ENCODE measurements around the gene TRIAP1.

TRIAP1 gene

DNA sequence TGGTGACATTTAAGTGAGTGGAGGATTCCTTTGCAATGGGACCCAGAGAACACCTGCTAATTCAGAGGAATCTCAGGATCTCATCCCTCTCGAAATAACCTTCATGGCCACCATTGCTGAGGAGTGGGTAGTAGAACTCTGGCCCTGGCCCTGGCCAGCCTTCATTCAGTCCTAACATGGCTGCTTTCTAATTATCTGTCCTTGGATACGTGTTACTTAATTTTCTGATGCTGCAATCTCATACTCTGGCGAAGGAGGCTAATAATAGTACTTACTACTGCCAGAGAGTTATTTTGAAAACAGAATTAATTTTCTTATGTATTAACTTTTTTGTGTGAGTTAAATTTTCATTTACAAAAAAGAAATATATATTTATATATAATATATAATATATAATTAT is 20.4 kb downstream of the TRIAP1 start:
- DNase-seq = no peak

DNA sequence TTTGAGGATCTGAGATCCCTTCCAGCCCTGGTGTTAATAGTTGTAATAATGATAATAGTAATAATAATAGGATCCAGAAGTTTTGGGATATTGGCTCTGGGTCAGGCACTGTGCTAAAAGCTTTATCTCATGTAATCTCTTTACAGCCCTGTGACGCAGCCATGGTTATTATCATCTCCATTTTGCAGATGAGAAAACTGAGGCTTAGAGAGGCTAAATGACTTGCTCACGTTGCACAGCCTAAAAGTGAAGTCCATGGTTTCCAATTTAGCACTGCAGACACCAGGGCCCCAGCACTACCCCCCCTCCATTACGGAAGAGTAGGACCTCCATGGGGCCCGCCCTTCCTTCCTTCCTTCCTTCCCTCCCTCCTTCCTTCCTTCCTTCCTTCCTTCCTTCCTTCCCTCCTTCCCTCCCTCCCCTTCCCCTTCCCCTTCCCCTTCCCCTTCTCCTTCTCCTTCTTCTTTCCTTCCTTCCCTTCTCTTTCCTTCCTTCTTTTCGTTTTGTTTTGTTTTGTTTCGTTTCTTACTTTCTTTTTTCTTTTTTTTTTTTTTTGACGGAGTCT is 23.2 kb downstream of the TRIAP1 start:
- DNase-seq = no peak

DNA sequence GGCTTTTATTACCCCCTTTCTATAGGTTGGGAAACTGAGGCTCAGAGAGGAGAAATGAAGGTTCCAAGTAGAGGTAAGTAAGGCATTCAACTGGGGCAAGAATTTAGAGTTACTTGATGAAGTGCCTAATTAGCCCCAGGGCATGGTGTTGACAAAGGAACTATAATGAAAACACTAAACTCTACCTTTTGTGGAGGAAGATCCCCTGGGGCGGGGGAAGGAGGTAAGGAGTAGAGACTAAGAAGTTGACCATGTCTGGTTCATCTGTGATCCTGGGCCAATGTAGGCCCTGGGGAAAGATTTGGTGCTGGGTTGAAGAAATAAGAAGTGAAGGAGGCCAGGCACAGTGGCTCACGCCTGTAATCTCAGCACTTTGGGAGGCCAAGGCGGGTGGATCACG is 24.5 kb downstream of the TRIAP1 start:
- no peak for DNase-seq

DNA sequence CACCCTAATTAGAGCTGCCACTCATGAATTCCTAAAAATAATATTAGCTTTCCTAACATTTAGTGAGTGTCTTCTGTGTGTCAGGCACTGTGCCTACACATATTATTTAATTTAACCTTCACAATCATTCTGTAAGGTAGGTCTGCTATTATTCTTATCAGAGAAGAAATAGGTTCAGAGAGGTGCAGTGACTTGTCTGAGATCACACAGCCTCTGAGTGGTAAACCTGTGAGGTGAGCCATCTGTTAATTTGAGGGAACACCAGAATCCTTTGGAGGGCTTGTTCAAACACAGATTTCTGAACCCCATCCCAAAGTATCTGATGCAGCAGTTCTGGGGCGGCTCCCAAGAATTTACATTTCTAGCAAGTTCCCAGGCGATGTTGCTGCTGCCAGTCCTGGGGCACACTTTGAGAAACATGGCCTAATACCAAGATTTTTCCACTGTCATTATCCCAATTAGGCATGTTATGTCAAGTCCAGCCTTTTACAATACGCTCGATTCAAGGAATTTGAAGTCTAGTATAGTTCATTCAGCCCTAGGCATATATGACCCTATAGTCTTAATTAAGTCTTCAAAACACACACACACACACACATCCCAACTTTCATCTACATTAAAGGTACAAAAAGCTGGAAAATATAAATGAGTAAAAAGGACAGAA is 28.1 kb downstream of the TRIAP1 start:
- no peak for DNase-seq

DNA sequence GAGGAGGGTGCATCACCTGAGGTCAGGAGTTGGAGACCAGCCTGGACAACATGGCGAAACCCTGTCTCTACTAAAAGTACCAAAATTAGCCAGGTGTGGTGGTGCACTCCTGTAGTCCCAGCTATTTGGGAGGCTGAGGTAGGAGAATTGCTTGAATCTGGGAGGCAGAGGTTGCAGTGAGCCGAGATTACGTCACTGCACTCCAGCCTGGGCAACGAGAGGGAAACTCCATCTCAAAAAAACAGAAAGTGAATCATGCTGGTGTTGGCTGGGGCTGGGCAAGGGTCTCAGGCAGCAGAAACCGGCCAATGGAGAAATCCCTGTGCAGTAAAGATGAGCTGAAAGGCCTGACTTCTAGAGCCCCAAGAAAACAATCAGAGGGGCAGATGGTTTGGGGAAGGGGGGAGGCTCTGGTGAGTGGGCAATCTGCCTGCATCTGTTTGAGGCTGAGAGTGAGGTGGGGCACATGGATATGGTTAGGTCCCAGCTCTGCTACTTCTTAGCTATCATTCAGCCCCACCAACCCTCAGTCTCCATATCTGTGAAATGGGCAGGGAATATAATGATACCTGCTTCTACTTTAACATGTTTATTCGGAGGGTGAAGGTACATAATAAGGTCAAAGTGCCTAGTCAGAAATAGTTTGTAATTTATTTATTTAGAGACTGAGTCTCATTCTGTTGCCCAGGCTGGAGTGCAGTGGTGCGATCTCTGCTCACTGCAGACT is 29.5 kb downstream of the TRIAP1 start:
- DNase-seq = no peak

DNA sequence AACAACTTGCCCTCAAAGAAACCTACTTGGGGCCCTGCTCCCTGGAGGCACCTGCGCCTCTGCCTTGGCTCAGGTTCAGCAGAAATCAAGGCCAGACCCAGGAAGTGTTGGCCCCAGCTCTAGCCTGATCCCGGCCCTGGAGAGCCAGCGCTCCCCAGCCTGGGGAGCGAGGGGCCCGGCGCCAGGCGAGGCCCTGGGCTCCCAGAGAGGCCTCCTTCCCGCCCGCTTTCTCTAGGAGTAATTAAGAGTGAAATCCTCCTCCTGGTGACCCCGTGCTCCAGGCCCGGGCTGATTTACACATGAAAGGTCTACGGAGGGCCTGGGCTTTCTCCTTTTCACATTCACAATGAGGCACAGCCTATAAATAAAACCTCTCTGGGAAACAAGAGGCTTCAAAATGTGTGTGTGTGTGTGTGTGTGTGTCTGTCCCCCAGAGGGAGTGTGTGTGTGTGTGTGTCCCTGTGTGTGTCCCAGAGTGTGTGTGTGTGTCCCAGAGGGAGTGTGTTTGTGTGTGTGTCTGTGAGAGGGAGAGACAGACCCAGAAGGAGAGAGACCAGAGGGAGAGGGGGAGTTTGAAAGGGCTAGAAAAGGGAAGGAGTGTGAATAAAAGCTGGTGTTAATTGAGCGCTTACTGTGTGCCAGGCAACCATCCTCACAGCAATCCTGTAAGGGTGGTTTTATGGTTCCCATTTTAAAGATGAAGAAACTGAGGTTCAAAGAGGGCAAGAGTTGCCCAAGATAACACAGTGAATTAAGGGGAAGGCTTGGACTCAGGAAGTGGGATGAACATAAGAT is 32.1 kb downstream of the TRIAP1 start:
- DNase-seq = no peak

DNA sequence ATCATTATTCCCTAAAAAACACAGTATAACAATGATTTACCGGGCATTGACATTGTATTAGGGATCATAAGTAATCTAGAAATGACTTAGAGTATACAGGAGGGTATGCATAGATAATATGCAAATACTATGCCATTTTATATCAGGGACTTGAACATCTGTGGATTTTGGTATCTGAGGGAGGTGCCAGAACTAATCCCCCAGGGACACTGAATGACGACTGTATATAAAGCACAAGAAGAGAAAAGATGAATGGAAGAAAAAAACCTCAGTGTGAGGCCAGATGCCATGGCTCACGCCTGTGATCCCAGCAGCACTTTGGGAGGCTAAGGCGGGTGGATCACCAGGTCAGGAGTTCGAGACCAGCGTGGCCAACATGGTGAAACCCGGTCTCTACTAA is 33.8 kb downstream of the TRIAP1 start:
- DNase-seq = no peak

DNA sequence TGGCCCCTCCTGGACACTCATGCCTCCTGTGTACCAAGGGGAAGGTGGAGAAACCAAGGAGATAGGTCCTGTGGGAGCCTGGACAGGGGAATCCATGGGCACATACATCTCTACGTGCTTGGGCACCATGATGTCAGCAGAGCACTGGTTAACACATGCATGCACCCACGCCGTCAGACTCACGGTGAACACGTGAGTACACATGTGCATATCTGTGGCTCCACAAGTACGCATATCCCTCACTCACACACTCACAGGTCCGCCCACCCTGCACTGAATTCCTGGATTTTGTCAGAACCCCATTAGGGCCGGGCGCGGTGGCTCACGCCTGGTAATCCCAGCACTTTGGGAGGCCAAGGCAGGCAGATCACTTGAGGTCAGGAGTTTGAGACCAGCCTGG is 37.4 kb downstream of the TRIAP1 start:
- DNase-seq = no peak

DNA sequence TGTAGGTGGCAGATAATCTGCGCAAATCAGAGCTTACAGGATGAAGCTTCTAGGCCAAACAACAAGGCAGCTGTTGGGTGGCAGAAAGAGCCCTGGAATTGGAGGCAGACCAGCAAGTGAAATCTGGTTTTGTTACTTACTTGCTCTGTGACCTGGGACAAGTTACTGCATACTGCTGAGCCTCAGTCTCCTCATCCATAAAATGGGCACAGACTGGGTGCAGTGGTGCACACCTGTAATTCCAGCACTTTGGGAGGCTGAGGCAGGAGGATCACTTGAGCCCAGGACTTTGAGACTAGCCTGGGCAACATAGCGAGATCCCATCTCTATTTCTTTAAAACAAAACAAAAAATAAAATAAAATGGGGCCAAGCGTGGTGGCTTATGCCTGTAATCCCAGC is 39.6 kb downstream of the TRIAP1 start:
- no peak for DNase-seq

DNA sequence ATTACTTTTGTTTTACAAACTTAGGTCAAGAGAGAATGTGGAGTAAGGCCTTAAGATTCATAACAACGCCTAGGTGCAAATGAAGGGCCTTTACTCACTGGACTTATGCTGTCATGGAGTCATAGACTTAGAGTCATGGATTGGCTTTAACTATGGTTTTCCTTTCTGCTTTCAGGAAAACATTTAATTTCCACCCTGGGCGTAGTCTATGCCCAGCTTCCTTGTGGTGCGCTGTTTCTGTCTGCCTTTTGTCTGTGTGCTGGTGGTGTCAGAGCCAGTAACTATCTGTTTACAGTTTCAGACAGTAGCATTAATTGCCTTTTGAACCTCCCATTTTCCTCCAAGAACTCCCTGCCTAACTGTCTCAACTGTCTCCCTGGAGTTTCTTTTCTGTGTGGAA is 40.1 kb downstream of the TRIAP1 start:
- DNase-seq = no peak

DNA sequence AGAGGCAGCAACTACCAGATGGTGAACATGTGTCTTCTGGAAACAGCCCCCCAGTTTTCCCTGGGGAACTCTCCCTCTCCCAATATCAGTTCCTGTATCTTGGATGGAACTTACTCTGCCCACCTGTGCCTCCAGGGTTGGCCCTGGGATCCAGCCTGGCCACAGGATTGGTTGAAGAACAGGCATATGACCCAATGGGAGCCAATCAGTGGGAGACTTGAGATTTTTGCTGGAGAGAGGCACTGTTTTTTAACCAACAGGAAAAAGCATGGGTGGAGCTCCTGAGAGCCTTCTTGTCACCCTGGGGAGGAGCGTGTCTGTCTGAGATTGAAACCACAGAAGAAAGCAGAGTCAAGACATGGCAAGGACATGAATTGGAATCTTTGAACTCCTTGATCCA is 41.9 kb downstream of the TRIAP1 start:
- no peak for DNase-seq

DNA sequence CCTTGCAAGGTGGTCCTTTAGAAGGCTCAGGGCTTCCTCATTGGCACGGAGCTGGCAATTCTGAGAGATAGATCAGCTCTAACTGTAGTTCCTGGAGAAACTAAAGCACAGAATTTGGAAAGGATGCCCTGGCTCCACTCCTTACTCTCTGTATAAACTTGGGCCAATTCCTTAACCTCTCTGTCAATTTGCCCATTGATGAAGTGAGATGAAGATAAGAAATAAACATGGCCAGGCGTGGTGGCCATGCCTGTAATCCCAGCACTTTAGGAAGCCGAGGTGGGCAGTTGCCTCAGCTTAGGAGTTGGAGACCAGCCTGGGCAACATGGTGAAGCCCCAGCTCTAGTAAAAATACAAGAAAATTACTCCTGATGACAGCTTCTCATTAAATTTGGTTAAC is 42.3 kb downstream of the TRIAP1 start:
- DNase-seq = no peak

DNA sequence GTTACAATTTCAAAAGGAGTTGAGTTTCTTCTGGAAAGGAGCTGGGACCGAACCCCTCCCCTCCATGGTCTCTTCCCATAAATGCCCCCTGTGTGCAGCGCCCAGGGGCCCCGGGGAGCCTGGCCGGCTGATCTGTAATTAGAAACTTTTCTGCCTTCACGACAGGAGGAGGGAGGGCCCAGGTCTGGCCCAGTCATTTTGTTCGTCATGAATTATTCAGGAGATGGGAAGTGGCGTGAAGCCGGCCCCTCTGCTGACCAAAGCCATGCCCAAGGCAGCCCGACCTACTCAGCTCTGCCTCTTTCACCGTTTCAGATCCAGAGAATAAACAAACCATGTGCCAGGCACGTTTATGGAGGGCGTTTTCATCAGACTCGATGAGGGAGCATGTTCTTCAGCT is 44.0 kb downstream of the TRIAP1 start:
- DNase-seq = no peak

DNA sequence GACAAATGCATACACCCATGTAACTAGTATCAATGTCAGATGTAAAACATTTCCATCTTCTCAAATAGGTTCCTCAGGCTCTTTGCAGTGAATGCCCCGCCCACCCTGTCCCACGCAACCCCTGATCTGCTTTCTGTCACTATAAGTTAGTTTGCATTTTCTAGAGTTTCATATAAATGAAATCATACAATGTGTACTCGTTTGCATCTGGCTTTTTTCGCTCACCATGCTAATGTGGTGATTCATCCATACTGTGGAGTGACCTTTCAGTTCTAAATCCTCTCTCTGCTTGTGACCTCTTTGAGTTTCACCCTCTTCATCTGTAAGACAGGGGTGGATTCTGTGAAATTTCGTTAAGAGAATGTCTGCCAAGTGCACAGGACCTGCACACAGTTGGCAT is 46.7 kb downstream of the TRIAP1 start:
- no peak for DNase-seq

DNA sequence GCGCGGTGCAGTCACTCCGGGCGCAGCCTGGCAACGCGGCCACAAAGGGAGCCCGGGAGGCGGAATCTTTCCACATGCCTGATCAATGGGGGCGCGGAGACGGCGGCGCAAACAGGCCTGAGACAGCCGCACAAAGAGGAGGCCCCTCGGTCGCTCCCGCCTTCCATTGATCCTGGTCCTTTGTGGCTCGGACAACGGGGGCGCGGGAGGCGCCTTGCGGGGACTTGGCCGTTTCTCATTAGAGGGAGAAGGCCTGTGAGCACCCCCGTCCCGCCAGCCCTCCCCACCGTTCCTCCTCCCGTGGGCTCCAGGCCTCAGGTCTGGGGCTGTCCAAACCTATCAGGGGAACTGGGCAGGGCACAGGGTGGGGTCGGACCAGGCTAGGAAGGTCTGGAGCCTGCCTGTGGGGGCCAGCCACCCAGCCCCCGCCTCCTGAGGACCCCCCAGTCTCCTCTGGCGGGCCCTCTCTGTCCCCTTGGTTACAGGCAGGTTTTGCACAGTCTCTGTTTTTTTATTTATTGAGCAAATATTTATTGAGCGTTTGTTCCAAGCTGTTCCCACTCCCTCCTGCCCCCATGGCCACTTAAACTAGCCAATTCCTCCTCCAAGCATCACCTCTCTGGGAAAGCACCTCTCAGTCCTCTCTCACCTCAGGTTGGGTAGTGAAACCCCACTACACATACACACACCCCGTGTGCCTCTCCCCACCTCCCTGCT is 48.2 kb downstream of the TRIAP1 start:
- no peak for DNase-seq

DNA sequence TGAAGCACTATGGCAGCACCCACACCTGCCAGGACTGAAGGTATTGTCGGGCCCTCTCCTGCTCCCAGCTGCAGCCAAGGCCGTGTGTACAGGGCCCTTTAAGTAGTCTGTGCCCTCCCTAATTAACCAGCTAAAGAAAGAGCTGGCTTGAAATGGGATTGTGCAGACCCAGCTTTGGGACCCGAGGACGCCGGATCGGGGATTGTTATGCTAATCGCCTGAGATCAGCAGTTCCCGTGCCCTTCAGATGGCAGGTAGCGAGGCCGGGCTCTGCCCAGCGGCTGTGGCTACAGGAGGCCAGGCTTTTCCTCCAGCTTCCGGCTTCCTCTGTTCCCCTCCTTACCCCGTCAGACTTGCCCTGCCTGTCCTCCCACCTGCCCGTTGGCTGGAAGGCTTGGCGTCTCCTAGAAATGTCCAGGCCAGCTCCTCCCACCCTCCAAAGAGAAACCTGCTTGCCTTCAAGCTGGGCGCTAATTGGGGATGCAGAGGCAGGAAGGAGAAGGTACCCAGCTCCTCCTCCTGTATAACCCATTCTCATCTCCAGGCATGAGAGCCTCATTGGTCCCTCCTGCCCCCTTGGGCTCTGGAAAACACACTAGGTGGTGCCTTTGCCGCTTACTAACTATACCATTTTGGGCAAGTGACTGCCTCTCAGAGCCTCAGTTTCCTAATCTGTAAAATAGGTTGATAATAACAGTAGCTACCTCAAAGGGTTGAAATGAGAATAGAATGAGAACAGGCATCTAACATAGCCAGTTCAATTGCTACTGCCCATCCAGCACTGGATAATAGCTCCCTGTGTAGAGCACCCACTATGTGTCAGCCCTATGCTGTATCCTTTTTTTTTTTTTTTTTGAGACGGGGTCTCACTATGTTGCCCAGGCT is 51.5 kb downstream of the TRIAP1 start:
- no peak for DNase-seq

Measured in CD4-positive, alpha-beta T cell treated with Interleukin-21 for 1 hour (primary cell).